Measurements from ENCODE around the gene ENPP4.

The ENPP4 gene

DNA sequence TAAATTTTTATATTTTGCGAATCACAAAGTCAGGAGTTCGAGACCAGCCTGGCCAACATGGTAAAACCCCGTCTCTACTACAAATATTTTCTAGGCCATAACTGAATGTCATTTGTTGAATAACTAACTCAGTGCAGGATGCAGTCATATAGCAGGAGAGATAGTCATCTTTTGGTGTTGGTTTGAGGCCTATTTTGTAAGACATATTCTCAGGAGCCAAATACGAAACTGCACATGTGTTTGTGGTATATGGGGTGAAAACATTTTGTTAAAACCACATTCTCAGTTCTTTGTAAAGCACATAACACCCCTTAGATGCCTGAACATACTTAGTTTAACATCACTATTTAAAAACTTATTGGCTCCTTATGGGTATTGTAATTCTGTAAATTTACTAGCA, 45.7 kb downstream of the ENPP4 start:
- H3K9ac ChIP-seq (ENCODE audit: low read depth, low read length) = no peak overlapping the region
- no peaks in the 10 kb centered on the region for H3K27me3 ChIP-seq (ENCODE audit: control insufficient read depth, insufficient read depth, low read length)
- no peaks in the 10 kb centered on the region for H3K36me3 ChIP-seq (ENCODE audit: control insufficient read depth, insufficient read depth, low read length)
- H3K9me3 ChIP-seq (ENCODE audit: control insufficient read depth, insufficient read depth, low read length) = no peaks in the 10 kb centered on the region
- H3K4me1 ChIP-seq (ENCODE audit: control insufficient read depth, insufficient read depth, low read length) = no peaks in the 10 kb centered on the region
- H3K4me3 ChIP-seq (ENCODE audit: low read depth, low read length) = no peak overlapping the region

DNA sequence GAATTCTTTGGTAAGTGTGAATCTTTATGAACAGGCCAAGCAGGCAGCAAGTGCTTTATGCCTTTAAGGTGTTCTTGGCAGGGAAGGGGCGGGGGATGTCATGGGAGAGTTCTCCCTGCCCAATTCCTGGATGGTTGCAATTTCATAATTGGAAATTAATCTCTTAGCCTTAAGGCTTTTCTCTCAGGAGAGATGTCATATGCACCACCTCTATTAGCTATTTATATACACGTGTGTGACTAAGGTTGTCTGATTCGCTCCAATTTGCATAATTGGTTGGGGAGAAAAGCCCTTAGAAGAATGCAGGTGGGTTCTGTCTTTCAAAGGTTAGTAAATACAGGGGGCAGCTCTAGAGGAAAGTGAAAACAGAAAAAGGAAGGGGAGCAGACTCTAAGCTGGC, 46.2 kb downstream of the ENPP4 start:
- no peaks in the 10 kb centered on the region for H3K9me3 ChIP-seq (ENCODE audit: control insufficient read depth, insufficient read depth, low read length)
- no peaks in the 10 kb centered on the region for H3K4me1 ChIP-seq (ENCODE audit: control insufficient read depth, insufficient read depth, low read length)
- no peaks in the 10 kb centered on the region for H3K36me3 ChIP-seq (ENCODE audit: control insufficient read depth, insufficient read depth, low read length)
- no peaks in the 10 kb centered on the region for H3K27me3 ChIP-seq (ENCODE audit: control insufficient read depth, insufficient read depth, low read length)
- no peak overlapping the region for H3K4me3 ChIP-seq (ENCODE audit: low read depth, low read length)
- H3K9ac ChIP-seq (ENCODE audit: low read depth, low read length) = no peak overlapping the region

DNA sequence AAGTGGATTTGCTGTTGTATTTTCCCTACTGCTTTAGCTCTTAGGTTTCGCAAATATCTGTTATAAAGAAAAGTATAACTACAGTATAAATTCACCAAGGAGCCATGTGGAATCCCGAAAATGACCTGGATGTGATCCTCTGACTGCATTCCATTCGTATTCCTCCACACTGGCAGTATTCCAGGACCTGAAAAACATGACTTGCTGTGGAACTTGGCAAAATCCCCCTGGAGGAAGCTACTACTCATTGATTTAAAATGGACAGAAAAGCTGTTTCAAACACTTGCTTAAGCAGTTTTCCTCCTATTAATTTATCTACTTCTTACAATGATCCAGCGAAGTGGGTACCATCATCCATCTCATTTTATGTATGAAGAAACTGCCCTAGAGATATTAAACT, 54.3 kb downstream of the ENPP4 start:
- Histone ChIP-seq H3K36me3 (ENCODE audit: control insufficient read depth, insufficient read depth, low read length) (no peaks in the 10 kb centered on the region), H3K27me3 (ENCODE audit: control insufficient read depth, insufficient read depth, low read length) (no peaks in the 10 kb centered on the region), H3K4me3 (ENCODE audit: low read depth, low read length) (no peak overlapping the region), H3K9ac (ENCODE audit: low read depth, low read length) (no peak overlapping the region), H3K9me3 (ENCODE audit: control insufficient read depth, insufficient read depth, low read length) (no peaks in the 10 kb centered on the region), H3K4me1 (ENCODE audit: control insufficient read depth, insufficient read depth, low read length) (no peaks in the 10 kb centered on the region)

DNA sequence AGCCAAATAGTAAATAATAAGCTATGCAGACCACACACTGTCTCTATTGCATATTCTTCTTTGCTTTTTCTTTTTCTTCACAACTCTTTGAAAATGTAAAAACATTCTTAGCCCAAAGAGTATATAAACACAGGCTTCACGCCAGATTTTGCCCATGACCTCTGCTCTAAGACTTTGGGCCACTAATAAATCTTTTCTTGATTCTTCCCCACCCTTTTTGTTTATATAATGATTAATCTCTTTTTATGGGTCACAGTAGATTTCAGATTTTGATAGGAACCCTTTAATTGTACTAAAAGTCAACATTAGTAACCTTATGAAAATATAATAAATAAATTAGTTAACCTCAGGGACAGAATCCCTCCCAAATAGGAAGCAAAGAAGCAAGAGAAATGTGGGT, 56.8 kb downstream of the ENPP4 start:
- H3K27me3 ChIP-seq (ENCODE audit: control insufficient read depth, insufficient read depth, low read length) = no peaks in the 10 kb centered on the region
- no peak overlapping the region for H3K9ac ChIP-seq (ENCODE audit: low read depth, low read length)
- no peaks in the 10 kb centered on the region for H3K4me1 ChIP-seq (ENCODE audit: control insufficient read depth, insufficient read depth, low read length)
- H3K4me3 ChIP-seq (ENCODE audit: low read depth, low read length) = no peak overlapping the region
- no peaks in the 10 kb centered on the region for H3K9me3 ChIP-seq (ENCODE audit: control insufficient read depth, insufficient read depth, low read length)
- no peaks in the 10 kb centered on the region for H3K36me3 ChIP-seq (ENCODE audit: control insufficient read depth, insufficient read depth, low read length)

DNA sequence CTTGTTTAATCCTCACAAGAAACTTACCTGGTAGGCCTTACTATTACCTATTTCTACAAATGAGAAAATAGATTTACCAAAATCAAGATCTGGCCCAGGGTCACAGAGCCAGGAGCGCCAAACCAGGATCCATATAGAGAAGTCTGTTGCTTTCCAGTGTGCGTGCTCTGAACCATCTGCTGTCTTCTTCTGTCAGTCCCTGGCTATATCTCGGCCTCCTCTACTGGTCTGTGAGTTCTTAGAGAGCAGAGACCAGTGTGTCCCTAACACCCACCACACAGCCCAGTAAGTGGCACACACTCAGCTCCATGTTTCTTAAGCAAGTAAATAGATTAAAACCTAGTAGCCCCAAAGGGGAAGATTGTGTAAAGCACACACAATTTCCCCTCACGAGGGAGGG, 59.9 kb downstream of the ENPP4 start:
- H3K4me1 ChIP-seq (ENCODE audit: control insufficient read depth, insufficient read depth, low read length) = no peaks in the 10 kb centered on the region
- no peaks in the 10 kb centered on the region for H3K9me3 ChIP-seq (ENCODE audit: control insufficient read depth, insufficient read depth, low read length)
- H3K9ac ChIP-seq (ENCODE audit: low read depth, low read length) = no peak overlapping the region
- H3K27me3 ChIP-seq (ENCODE audit: control insufficient read depth, insufficient read depth, low read length) = no peaks in the 10 kb centered on the region
- no peaks in the 10 kb centered on the region for H3K36me3 ChIP-seq (ENCODE audit: control insufficient read depth, insufficient read depth, low read length)
- H3K4me3 ChIP-seq (ENCODE audit: low read depth, low read length) = no peak overlapping the region

DNA sequence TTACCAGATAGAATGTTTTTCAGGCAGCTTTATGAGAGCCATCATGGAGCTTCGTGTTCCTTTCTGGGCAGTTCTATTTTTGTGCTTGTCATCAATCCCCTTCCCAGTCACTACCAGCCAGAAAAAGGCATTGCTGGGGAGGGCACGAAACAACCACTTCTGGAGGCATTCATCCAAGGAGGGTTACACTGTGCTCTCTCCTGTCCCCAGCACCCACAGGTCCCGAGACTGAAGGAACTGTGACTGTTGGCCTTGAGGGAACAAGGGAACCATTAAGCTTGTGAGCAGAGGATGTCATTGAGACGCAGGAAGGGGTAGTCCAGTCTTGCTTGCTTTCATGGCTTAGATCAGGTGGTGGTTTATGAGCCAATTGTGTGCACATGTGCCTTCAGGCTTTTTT, 61.1 kb downstream of the ENPP4 start:
- Histone ChIP-seq H3K9ac (ENCODE audit: low read depth, low read length) (no peak overlapping the region), H3K9me3 (ENCODE audit: control insufficient read depth, insufficient read depth, low read length) (no peaks in the 10 kb centered on the region), H3K36me3 (ENCODE audit: control insufficient read depth, insufficient read depth, low read length) (no peaks in the 10 kb centered on the region), H3K4me3 (ENCODE audit: low read depth, low read length) (no peak overlapping the region), H3K4me1 (ENCODE audit: control insufficient read depth, insufficient read depth, low read length) (no peaks in the 10 kb centered on the region), H3K27me3 (ENCODE audit: control insufficient read depth, insufficient read depth, low read length) (no peaks in the 10 kb centered on the region)

DNA sequence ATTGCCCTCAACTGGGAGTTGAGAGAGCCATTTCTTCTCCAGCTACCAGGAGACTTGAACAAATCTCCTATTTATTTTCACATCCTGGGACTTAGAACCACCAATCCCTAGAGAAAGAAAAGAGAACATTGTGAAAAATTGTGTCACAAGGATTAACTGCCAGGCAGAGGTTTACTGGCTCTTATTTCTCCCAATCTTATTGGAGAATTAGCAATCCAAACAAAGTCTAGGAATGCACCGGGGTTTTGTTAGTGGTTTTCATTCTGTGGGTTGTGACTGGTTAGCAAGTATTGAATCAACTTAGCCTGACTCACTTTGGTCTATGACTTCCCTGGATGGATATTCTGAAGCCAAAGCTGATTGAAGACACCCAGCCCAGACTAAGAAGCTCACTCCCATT, 62.2 kb downstream of the ENPP4 start:
- H3K9ac ChIP-seq (ENCODE audit: low read depth, low read length) = no peak overlapping the region
- no peaks in the 10 kb centered on the region for H3K36me3 ChIP-seq (ENCODE audit: control insufficient read depth, insufficient read depth, low read length)
- H3K4me3 ChIP-seq (ENCODE audit: low read depth, low read length) = no peak overlapping the region
- no peaks in the 10 kb centered on the region for H3K4me1 ChIP-seq (ENCODE audit: control insufficient read depth, insufficient read depth, low read length)
- H3K9me3 ChIP-seq (ENCODE audit: control insufficient read depth, insufficient read depth, low read length) = no peaks in the 10 kb centered on the region
- no peaks in the 10 kb centered on the region for H3K27me3 ChIP-seq (ENCODE audit: control insufficient read depth, insufficient read depth, low read length)

Data from iPS-15b (cell line).